NT2/D1 (cell line): ENCODE measurements around the gene TIMM29.

Experiments used
- YY1 ChIP-seq: IDR thresholded peaks from 2 replicates; pipeline ENCODE4 v1.6.1; 2011; ENCODE audit not compliant: insufficient read length, insufficient read depth
- ZNF274 ChIP-seq: IDR thresholded peaks from 2 replicates; pipeline ENCODE4 v1.6.1; 2011; ENCODE audit warnings: mild to moderate bottlenecking, low read depth, low read length

DNA sequence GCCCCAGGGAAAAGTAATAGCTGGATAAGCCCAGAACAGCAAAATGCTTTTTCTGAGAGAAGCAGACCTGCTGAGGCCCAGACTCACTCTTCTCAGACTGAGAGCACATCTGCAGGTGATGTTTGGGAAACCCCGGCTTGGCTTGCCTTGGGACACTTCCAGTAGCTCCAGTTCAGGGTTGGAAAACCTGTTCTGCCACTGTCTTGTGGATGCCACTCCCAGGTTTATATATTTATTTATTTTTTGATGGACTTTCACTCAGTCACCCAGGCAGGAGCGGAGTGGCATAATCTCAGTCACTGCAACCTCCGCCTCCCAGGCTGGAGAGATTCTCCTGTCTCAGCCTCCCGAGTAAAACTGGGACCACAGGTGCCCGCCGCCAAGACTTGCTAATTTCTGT, 24.2 kb downstream of the TIMM29 start:
- TF ChIP-seq ZNF274 = no peak
- no peak for TF ChIP-seq YY1
